Measurements from ENCODE around the gene MASTL. TPM values are rescaled to one million over a fixed set of nuclear protein-coding genes. Genes with fewer than 3 reads are reported as not detected.

MASTL gene
- total RNA-seq (2021) (13.0 and 17.4 TPM in 2 replicates), Bru-seq, nascent RNA (percentile 88 among the genes with signal in this experiment), BruChase-seq, experiment 1, labeled RNA remaining after a 2-hour chase (percentile 86 among the genes with signal in this experiment), BruChase-seq, experiment 2, labeled RNA remaining after a 6-hour chase (percentile 88 among the genes with signal in this experiment)
- long read RNA-seq, transcript MASTL-203 (12 exons, 3,623 nt): major isoform, 10 of 33 reads
- long read RNA-seq, transcript MASTL-202 (12 exons, 3,080 nt): minor isoform, 5 of 33 reads
- long read RNA-seq, partial matches to known transcripts: 11 of 33 reads
- long read RNA-seq, other reads (novel, unspliced or antisense): 7 of 33 reads

- Histone ChIP-seq H3K4me3 (peak within 1 kb of the TSS; percentile 91), H3K79me2 (ENCODE audit: low read depth) (peaks cover 62% of the 10 kb centered on the region), H4K20me1 (ENCODE audit: insufficient read depth) (peaks cover 10% of the 10 kb centered on the region; the same call in 1 of the 2 replicates), H3K27me3 (ENCODE audit: insufficient read depth, low read depth) (no peaks in the 10 kb centered on the region), H3K4me1 (replicated peaks; ENCODE audit: insufficient read depth) (peaks cover 18% of the 10 kb centered on the region), H3K9me2 (ENCODE audit: insufficient read depth) (no peaks in the 10 kb centered on the region), H3F3A (ENCODE audit: insufficient read depth, low read depth) (peaks cover 11% of the 10 kb centered on the region), H3K36me3 (ENCODE audit: low read depth) (no peaks in the 10 kb centered on the region), H3K4me2 (peak within 1 kb of the TSS; percentile 98), H2AFZ (peak within 1 kb of the TSS; percentile 92), H3K27ac (peak within 1 kb of the TSS; percentile 97), H3K9me3 (ENCODE audit: insufficient read depth, low read depth) (no peaks in the 10 kb centered on the region)
- ChIA-PET CTCF (no interaction called here), POLR2A (ENCODE audit: unreplicated experiment) (no interaction called here)
- TF ChIP-seq EZH2 (IDR thresholded peaks at IDR 0.05; ENCODE audit: low read depth): no peak
- TF ChIP-seq, protein P1, sequence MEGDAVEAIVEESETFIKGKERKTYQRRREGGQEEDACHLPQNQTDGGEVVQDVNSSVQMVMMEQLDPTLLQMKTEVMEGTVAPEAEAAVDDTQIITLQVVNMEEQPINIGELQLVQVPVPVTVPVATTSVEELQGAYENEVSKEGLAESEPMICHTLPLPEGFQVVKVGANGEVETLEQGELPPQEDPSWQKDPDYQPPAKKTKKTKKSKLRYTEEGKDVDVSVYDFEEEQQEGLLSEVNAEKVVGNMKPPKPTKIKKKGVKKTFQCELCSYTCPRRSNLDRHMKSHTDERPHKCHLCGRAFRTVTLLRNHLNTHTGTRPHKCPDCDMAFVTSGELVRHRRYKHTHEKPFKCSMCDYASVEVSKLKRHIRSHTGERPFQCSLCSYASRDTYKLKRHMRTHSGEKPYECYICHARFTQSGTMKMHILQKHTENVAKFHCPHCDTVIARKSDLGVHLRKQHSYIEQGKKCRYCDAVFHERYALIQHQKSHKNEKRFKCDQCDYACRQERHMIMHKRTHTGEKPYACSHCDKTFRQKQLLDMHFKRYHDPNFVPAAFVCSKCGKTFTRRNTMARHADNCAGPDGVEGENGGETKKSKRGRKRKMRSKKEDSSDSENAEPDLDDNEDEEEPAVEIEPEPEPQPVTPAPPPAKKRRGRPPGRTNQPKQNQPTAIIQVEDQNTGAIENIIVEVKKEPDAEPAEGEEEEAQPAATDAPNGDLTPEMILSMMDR (conservative IDR thresholded peaks at IDR 0.05): no peak
- intact Hi-C loops (cut with micrococcal nuclease; ENCODE audit: unreplicated experiment): loop anchor here (2.0 kb wide), 1 partner anchor 86 kb away; the partner anchor contains the start of gene ACBD5
- DNase-seq: peak; percentile 71 to 90
- BruUV-seq (replicated peaks): no TSS peak
Measured at GRCh38 chr10:27155066-27155754, at the start of gene MASTL. Gene MASTL, plus strand, starts transcription at chr10:27155352. Its CDS starts 75 bp downstream, at chr10:27155427.

DNA sequence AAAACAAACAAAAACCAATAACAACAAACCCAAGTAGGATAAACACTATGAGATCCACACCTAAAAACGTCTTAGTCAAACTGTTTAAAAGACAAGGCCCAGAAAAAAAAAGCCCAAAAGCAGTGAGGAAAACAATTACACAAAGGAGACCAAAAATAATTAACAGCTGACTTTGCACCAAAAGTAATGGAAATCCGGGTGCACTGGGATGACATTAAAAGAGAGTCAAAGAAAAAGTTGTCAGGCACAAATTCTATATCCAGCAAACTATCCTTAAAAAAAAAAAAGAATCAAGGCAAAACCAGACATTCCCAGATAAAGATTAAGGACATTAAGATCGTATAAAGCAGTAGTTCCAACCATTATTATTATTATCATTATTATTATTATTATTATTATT, 47.0 kb upstream of the MASTL start:
- Histone ChIP-seq H3K9me2 (ENCODE audit: insufficient read depth) (no peaks in the 10 kb centered on the region), H3K36me3 (ENCODE audit: low read depth) (0 out of 2 replicates have a peak, but pooled peaks cover 8% of the 10 kb centered on the region), H3K4me3 (no peak overlapping the region), H2AFZ (no peak overlapping the region), H3K4me2 (no peak overlapping the region), H4K20me1 (ENCODE audit: insufficient read depth) (no peaks in the 10 kb centered on the region), H3F3A (ENCODE audit: insufficient read depth, low read depth) (no peaks in the 10 kb centered on the region), H3K79me2 (ENCODE audit: low read depth) (no peaks in the 10 kb centered on the region), H3K4me1 (replicated peaks; ENCODE audit: insufficient read depth) (no peaks in the 10 kb centered on the region), H3K27me3 (ENCODE audit: insufficient read depth, low read depth) (no peaks in the 10 kb centered on the region), H3K9me3 (ENCODE audit: insufficient read depth, low read depth) (no peaks in the 10 kb centered on the region), H3K27ac (no peak overlapping the region)
- TF ChIP-seq EZH2 (IDR thresholded peaks at IDR 0.05; ENCODE audit: low read depth): no peak
- TF ChIP-seq, protein P1 (conservative IDR thresholded peaks at IDR 0.05): no peak
- intact Hi-C loops (cut with micrococcal nuclease; ENCODE audit: unreplicated experiment): no loop called here
- no TSS peak for BruUV-seq (replicated peaks)
- ChIA-PET CTCF (no interaction called here), POLR2A (ENCODE audit: unreplicated experiment) (interaction anchor here (0.6 kb wide), 1 partner anchor 75 kb away, joined by 4 read pairs; no protein-coding TSS in a partner anchor)
- no peak for DNase-seq

- Histone ChIP-seq H3K9me3 (ENCODE audit: insufficient read depth, low read depth) (no peaks in the 10 kb centered on the region), H2AFZ (no peak overlapping the region), H4K20me1 (ENCODE audit: insufficient read depth) (no peaks in the 10 kb centered on the region), H3K4me2 (no peak overlapping the region), H3K9me2 (ENCODE audit: insufficient read depth) (no peaks in the 10 kb centered on the region), H3K79me2 (ENCODE audit: low read depth) (no peaks in the 10 kb centered on the region), H3K27me3 (ENCODE audit: insufficient read depth, low read depth) (no peaks in the 10 kb centered on the region), H3K4me3 (no peak overlapping the region), H3K4me1 (replicated peaks; ENCODE audit: insufficient read depth) (no peaks in the 10 kb centered on the region), H3K36me3 (ENCODE audit: low read depth) (peaks cover 17% of the 10 kb centered on the region), H3K27ac (no peak overlapping the region), H3F3A (ENCODE audit: insufficient read depth, low read depth) (no peaks in the 10 kb centered on the region)
- no peak for TF ChIP-seq EZH2 (IDR thresholded peaks at IDR 0.05; ENCODE audit: low read depth)
- TF ChIP-seq, protein P1 (conservative IDR thresholded peaks at IDR 0.05): no peak
- CTCF ChIA-PET: no interaction called here
- no peak for DNase-seq
- BruUV-seq (replicated peaks): no TSS peak
- POLR2A ChIA-PET (ENCODE audit: unreplicated experiment): no interaction called here
- intact Hi-C loops (cut with micrococcal nuclease; ENCODE audit: unreplicated experiment): no loop called here
Measured at GRCh38 chr10:27134371-27134770, 20.8 kb upstream of the MASTL start.
